ENCODE results near the gene ZMYM4.
"Not testable (repeated sequence)": the region's sequence is repeated elsewhere in the genome, so short reads cannot be mapped to it uniquely, and the experiment has no call there.

Gene ZMYM4

DNA sequence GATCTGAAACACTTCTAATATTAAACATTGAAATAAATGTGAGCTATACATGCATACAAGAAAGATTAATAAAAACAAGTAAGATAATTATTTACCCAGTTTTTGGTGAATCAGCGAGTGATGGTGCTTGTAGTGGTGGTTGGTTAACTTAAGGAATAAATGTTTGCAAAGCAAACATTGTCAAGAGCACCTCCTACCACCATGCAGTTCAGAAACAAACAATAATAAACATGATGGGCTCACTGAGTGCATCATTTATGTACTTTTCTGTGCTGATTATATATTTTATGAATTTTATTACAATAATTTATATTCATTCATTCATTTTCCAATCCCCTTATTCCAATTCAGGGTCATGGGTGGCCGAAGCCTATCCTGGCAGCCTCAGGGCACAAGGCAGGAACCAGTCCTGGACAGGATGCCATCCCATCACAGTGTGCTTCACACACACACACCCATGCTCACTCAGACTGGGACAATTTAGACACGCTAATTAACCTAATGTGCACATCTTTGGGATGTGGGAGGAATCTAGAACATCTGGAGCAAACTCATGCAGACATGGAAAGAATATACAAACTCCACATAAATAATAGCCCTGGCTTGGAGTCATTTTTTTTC is 57.8 kb downstream of the ZMYM4 start:
- no peak for DNase-seq (ENCODE audit: low read depth)

DNA sequence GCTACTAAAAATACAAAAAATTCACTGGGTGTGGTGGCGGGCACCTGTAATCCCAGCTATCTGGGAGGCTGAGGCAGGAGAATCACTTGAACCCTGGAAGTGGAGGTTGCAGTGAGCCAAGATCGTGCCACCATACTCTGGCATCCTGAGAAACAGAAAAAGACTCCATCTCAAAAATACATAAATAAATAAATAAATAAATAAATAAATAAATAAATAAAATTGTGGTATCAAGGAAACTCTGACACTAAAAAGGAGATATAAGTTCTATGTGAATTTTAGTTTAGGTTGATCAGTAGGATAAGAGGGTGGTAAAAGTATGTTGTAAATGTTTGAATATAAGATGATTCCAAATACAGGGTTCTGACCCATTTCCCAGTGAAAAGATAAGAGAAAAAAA is 63.1 kb downstream of the ZMYM4 start:
- DNase-seq (ENCODE audit: low read depth) = not testable (repeated sequence)

DNA sequence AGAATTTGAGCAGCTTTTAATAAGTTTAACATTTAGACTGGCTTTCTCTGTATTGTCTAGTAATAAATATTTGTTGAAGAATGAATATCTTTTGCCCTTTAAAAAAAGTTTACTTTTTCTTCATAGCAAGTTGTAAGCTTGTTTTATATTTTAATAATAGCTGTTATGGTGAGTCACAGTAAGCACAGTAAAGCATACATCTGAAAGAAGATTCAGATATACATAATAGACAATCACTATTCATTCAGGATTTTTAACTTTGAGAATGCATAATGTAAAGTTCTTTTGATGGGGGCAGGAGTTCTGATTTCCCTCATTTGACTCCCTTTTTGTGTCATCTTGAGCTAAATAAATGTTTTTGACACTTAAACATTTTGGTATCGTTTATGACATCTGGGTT is 66.0 kb downstream of the ZMYM4 start:
- DNase-seq (ENCODE audit: low read depth) = no peak

DNA sequence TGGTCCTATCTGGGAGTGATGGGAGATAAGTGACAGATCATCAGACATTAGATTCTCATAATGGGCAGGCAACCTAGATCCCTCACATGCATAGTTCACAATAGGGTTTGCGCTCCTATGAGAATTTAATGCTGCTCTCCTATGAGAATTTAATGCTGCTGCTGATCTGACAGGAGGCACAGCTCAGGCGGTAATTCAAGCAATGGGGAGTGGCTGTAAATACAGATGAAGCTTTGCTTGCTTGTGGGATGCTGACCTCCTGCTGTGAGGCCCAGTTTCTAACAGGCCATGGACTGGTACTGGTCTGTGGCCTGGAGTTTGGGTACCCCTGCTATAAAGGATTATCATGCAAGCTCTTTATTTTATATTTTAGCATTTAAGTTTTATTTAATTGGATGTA is 72.0 kb downstream of the ZMYM4 start:
- DNase-seq (ENCODE audit: low read depth) = no peak

DNA sequence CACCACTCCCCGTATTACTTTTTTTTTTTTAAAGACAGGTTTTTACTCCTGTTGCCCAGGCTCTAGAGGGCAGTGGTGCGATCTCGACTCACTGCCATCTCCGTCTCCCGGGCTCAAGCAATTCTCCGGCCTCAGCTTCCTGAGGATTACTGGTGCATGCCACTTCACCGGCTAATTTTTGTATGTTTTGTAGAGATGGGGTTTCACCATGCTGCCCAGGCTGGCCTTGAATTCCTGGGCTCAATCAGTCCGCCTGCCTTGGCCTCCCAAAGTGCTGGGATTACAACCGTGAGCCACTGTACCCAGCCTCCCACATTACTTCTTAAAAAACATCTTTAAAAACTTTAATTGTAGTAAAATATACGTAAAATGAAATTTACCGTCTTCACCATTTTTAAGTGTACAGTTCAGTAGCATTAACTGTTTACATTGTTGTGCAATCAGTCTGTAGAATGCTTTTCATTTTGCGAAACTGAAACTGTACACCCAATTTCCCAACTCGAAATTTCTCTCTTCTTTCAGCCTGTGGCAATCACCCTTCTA is 77.0 kb downstream of the ZMYM4 start:
- no peak for DNase-seq (ENCODE audit: low read depth)

DNA sequence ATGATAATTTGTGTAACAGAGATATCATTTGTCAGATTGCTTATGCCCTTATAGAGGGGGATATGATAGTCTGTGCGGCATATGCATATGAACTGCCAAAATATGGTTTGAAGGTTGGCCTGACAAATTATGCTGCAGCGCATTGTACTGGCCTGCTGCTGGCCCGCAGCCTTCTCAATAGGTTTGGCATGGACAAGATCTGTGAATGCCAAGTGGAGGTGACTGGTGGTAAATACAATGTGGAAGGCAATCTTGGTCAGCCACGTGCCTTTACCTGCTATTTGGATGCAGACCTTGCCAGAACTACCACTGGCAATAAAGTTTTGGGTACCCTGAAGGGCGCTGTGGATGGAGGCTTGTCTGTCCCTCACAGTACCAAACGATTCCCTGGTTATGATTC is 82.4 kb downstream of the ZMYM4 start:
- DNase-seq (ENCODE audit: low read depth) = no peak

DNA sequence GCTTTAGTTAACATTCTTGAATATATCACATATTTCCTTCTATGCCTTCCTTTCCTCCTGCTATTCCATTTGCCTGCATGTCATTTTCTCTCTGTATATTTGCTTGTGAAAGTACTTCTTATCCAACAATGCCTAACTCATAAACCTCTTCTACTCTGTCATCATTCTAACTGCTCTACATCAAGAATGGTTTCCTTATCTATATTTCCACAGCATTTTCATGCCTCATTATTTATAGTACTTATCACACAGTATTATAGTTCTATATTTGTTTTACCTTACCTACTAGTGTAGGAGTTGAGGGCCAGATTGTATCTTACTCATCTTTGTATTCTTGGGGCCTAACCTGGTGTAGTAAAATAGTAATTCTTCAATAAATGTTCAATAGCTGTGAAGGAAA is 91.5 kb downstream of the ZMYM4 start:
- no peak for DNase-seq (ENCODE audit: low read depth)

DNA sequence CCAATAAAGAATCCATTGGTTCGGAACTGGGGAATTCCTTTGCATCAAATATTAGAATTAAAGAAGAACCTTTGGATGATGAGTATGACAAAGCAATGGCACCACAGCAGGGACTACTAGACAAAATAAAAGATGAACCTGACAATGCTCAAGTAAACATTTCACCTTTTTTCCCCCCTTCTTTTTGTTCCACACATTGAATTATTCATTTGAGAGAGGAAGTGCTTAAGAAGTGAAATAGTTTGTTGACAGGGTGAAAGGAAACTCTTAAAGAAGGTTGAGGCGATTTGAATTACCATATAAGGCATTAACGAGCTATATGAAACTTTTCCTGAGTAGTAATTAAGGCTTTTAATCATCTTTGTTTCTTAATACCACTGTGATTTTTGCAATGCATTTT is 93.1 kb downstream of the ZMYM4 start:
- DNase-seq (ENCODE audit: low read depth) = no peak

DNA sequence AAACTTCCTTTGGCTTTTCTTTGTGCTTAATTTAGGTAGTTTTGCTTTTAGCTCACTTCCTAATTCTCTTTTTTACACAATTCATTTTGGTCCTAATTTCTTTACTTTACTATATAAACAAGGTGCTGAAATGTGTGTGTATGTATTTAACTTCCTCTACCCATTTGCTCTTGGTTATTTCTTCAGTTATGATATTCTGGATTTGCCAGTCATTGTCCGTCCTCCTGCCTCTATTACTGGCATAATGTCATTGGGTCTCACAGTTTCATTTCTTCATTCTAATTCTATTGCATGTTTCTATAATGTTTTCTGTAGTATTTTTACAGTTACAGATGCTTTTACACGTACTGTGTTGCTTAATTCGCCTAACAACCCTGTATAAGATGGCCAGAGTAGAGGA is 96.2 kb downstream of the ZMYM4 start:
- DNase-seq (ENCODE audit: low read depth) = no peak

DNA sequence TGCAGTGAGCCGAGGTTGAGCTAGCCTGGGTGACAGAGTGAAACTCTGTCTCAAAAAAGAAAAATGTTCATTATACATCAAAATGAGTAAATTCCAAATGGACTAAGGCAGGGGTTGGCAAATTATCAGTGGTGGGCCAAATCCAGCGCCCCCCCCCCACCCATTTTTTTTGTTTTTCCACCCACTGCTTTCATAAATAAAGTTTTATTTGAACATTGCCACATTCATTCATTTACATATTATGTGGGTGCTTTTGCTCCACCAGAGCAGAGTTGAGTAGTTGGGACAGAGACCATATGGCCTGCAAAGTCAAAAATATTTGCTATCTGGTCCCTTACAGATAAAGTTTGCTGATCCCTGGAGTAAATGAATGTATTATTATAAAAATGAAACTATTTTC is 99.4 kb downstream of the ZMYM4 start:
- DNase-seq (ENCODE audit: low read depth) = no peak

DNA sequence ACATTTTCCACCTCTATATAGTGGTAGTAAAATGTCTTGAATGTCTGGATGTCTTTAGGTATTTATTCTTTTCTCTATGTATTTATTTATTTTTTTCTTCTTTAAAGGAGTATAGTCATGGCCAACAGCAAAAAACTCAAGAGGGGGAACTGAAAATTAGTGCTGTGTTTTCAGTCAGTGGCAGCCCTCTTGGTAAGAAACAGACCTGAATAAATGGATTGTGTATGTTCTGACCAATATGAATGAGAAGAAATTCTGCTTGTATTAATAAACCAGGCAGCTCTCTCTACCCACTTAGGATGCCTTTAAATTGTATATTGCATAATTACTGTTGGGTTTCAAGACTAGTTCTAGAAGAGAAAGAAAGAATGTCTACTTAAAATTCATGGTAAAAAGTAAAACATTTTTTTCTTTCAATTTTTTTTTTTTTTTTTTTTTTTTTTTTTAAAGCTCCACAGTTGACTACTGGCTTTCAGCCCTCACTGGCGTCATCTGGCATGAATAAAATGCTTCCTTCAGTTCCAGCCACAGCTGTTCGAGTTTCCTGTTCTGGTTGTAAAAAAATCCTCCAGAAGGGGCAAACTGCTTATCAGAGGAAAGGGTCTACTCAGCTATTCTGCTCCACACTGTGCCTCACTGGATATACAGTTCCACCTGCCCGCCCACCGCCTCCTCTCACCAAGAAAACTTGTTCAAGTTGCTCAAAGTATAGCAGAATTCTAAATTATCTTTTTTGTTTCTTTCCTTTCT is 101.6 kb downstream of the ZMYM4 start:
- DNase-seq (ENCODE audit: low read depth) = no peak

DNA sequence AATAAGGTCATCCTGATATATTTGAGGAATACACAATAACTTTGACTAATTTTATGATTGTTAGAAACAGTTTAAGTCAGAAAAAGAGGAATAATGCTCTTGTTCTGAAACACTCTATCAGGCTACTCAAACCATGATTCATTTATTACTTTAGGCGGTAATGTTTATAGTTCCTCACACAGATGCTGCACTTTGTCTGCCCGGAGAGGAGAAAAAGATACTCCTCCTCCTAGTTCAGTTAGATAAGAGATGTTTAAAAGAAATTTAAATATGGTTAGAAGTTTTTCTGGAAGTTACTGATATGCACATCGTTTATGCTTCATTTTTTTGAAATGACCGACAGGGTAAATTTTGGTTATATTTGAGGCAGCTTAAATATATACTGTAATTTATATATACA is 103.0 kb downstream of the ZMYM4 start:
- no peak for DNase-seq (ENCODE audit: low read depth)

DNA sequence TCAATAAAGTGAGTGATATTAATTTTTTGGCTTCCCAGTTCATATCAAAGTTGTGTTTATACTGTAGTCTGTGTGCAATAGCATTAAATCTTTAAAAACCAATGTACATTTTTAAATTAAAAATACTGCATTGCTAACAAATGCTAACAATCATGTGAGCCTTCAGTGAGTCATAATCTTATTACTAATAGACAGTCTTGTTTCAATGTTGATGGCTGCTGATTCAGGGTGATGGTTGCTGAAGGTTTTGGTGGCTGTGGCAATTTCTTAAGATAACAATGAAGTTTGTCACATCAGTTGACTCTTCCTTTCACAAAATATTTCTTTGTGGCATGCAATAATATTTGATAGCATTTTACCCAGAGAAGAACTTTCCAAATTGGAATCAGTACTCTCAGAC is 109.0 kb downstream of the ZMYM4 start:
- no peak for DNase-seq (ENCODE audit: low read depth)

DNA sequence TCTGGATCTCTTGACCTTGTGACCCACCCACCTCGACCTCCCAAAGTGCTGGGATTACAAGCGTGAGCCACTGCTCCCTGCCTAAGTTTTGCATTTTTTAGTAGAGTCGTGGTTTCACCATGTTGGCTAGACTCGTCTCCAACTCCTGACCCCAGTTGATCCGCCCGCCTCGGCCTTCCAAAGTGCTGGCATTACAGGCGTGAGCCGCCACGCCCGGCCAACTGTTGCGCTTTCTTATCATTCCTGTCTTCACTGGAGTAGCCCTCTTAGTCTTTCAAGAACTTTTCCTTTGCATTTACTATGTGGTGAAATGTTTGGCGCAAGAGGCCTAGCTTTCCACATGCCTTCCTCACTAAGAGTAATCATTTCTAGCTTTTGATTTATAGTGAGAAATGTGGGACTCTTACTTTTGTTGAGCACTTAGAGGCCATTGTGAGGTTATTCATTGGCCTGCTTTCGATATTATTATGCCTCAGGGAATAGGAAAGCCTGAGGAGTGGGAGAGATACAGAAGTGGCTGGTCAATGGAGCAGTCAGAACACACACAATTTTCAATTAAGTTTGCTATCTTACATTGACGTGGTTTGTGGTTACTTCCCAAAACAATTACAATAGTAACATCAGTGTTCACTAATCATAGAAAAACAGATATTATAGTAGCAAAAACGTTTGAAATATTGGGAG is 111.0 kb downstream of the ZMYM4 start:
- no peak for DNase-seq (ENCODE audit: low read depth)

DNA sequence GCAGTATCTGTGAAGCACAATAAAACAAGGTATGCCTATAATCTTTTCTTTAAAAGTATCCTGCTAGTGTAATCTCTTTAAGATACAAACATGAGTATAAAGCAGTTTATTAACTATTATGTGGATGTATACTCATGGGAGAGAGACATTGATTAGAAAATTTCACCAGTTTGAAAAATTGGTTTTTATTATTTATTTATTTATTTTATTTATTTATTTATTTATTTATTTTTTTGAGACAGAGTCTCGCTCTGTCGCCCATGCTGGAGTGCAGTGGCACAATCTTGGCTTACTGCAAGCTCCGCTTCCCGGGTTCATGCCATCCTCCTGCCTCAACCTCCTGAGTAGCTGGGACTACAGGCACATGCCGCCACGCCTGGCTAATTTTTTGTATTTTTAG is 111.6 kb downstream of the ZMYM4 start:
- not testable (repeated sequence) for DNase-seq (ENCODE audit: low read depth)

DNA sequence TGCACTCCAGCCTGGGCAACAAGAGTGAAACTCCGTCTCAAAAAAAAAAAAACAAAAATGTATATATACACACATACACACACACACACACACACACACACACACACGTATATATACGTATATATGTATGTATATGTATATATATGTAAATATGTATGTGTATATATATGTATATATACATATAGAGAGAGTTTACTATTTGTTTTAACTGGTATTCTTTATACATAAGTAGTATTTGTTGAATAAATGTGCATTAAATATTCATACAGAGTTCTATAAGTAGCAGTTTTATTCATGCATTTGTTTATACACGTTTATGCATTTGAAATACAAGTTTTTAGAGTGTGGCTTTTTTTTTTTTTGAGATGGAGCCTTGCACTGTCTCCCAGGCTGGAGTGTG is 113.6 kb downstream of the ZMYM4 start:
- no peak for DNase-seq (ENCODE audit: low read depth)

DNA sequence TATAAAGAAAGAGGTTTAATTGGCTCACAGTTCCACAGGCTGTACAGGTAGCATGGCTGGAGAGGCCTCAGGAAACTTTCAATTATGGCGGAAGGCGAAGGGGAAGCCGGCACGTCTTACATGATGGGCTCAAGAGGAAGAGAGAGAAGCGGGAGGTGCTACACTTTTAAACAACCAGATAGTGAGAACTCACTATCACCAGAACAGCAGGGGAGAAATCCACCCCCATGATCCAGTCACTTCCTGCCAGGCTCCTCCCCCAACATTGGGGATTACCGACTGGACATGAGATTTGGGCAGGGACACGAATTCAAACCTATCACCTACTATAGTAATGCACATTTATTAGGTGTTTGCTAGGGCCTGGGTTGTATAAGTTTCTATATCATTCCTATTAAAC is 117.8 kb downstream of the ZMYM4 start:
- no peak for DNase-seq (ENCODE audit: low read depth)

DNA sequence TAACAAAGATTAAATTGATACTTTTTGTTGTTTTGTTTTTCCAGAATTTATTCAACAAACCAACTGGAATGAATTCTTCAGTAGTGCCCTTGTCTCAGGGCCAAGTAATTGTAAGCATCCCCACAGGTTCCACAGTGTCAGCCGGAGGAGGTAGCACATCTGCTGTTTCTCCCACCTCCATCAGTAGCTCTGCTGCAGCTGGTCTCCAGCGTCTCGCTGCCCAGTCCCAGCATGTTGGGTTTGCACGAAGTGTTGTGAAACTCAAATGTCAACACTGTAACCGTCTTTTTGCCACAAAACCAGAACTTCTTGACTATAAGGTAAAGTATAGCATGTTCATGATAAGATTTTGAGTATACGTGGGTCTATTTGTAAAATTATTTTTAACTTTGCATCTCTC is 118.5 kb downstream of the ZMYM4 start:
- DNase-seq (ENCODE audit: low read depth) = no peak

DNA sequence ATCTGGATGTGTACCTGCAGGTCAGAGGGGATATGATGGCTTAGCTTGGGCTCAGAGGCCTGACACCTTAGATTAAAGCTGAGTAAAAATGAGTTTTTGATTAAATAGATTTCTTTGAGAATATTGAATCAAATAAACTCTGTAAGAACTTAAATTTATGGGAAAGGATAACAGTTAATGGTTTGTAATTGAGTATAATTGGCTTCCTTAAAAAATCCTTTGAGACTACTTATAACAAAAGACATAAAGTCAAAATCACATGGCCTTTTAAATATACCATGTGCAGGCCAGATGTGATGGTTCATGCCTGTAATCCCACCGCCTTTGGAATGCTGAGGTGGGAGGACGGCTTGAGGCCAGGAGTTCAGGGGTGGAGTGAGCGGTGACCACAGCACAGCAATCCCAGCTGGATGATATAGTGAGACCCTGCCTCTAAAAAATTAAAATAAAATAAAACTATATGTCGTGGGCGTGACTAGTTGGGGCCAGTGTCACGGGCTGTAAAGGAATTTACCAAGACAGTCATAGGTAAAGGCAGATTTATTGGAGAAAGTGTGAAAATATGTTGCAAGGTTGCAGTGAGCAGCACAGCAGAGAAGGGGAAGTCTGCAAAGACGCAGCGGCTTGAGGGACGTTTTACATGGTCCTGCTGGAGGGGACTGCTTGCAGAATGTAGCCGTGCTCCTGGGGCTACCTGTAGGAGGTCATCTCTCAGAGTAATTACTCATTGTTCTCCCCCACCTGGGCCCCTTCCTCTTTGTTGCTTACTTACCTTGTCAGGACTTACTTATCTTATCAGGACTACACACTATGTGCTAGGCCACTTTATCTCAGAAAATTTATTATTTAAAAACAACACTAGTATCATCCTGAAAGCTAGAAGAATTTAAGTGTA is 122.3 kb downstream of the ZMYM4 start:
- no peak for DNase-seq (ENCODE audit: low read depth)

DNA sequence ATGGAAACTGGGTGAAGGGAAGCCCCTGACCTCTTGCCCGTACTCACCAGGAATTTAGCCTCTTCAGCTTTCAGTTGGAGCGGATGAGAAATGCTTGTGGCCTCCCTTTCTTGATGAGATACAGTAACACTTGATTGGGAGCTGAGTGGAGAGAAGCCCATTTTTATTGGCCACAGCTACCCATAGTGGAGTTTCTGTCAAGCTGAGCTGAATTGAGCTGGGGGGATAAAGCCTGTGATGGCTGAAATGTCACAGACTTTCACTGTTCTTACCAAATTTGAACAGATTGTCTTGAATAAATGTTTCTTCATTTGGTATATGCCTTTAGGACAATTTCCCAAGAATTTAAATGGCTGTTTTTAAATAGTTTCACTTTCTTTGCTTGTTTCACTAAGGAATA is 125.9 kb downstream of the ZMYM4 start:
- no peak for DNase-seq (ENCODE audit: low read depth)

DNA sequence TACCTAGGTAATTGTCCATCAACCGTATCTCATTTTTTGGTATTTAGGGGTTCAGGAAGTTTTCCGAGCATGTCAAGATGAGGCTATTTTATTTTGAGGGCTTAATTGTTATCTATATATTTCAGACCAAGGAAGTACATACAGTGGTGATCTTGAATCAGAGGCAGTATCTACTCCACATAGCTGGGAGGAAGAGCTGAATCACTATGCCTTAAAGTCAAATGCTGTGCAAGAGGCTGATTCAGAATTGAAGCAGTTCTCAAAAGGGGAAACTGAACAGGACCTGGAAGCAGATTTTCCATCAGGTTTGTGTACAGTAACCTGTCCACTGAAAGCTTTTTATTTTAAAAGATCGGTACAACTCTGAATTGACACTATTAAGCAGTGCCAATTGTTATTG is 130.2 kb downstream of the ZMYM4 start:
- DNase-seq (ENCODE audit: low read depth) = no peak

DNA sequence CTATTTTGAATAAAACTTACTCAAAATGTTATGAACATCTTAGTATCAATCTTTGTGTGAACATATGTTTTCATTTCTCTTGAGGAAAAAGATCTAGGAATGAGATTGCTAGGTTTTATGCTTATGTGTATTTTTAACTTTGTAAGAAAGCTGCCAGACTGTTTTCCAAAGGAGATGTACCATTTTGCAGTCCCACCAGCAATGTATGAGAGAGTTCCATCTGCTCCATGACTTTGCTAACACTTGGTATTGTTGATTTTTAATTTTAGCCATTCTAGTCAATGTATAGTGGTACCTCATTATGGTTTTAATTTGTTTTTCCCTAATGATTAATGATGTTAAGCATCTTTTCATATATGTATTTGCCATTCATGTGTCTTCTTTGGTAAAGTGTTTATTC is 132.5 kb downstream of the ZMYM4 start:
- no peak for DNase-seq (ENCODE audit: low read depth)

Data from activated T-helper 1 cell treated with Interleukin-2 at 50 U/mL for 16 hours (primary cell).